RWPE2 (cell line): Measurements from ENCODE around the gene BFSP1.
A peak's percentile ranks its signal among the peaks of the same experiment; 100 is the strongest.

Experiments used
- ATAC-seq: fragments of 200-7000 bp; cut with Tn5 transposase; 3 replicates; pipeline ENCODE4 v1.9.1; 2021; ENCODE audit warnings: low read depth
- DNase-seq: peaks from one replicate; pipeline ENCODE4 v3.0.0-alpha.2; 2020; ENCODE audit warnings: low spot score
- H3K27ac ChIP-seq: fragments of 450-650 bp; 2 replicates; pipeline ENCODE4 v1.5.1; 2017; ENCODE audit warnings: mild to moderate bottlenecking; ENCODE audit not compliant: poor library complexity, severe bottlenecking
- H3K27me3 ChIP-seq: fragments of 250-450 bp; sonication (Bioruptor Pico); 2 replicates; pipeline ENCODE4 v1.5.1; 2021; ENCODE audit warnings: mild to moderate bottlenecking, moderate library complexity; ENCODE audit not compliant: insufficient read depth, poor library complexity, severe bottlenecking
- H3K36me3 ChIP-seq: fragments of 250-450 bp; sonication (Bioruptor Pico); 2 replicates; pipeline ENCODE4 v1.5.1; 2020; ENCODE audit warnings: low read depth, mild to moderate bottlenecking, moderate library complexity
- H3K4me1 ChIP-seq: fragments of 250-450 bp; sonication (Bioruptor Pico); 2 replicates; pipeline ENCODE4 v1.5.1; 2021; ENCODE audit warnings: mild to moderate bottlenecking, moderate library complexity; ENCODE audit not compliant: insufficient read depth, poor library complexity, severe bottlenecking
- H3K4me3 ChIP-seq: fragments of 250-450 bp; sonication (Bioruptor Pico); 2 replicates; pipeline ENCODE4 v1.5.1; 2021; ENCODE audit warnings: mild to moderate bottlenecking, moderate library complexity; ENCODE audit not compliant: severe bottlenecking
- H3K9me3 ChIP-seq: fragments of 250-450 bp; sonication (Bioruptor Pico); 2 replicates; pipeline ENCODE4 v1.5.1; 2021; ENCODE audit warnings: mild to moderate bottlenecking, moderate library complexity; ENCODE audit not compliant: severe bottlenecking
- CTCF ChIP-seq: fragments of 450-650 bp; IDR thresholded peaks from one replicate; pipeline ENCODE4 v1.5.1; 2017; ENCODE audit warnings: mild to moderate bottlenecking, moderate library complexity; ENCODE audit not compliant: poor library complexity, severe bottlenecking

Gene BFSP1

GRCh38 chr20:17565169-17565845 lies 34.1 kb upstream of the BFSP1 start:
- no peak for TF ChIP-seq CTCF
- Histone ChIP-seq H3K4me3 (no peak overlapping the region), H3K9me3 (no peaks in the 10 kb centered on the region), H3K27me3 (no peaks in the 10 kb centered on the region), H3K36me3 (no peaks in the 10 kb centered on the region), H3K27ac (peak overlapping the region; percentile 94), H3K4me1 (peaks cover 23% of the 10 kb centered on the region)
- ATAC-seq (no peak), DNase-seq (no peak)

GRCh38 chr20:17562804-17563305 lies 31.7 kb upstream of the BFSP1 start:
- ATAC-seq = peak; percentile 38
- Histone ChIP-seq H3K27me3 (no peaks in the 10 kb centered on the region), H3K4me1 (peaks cover 31% of the 10 kb centered on the region), H3K4me3 (no peak overlapping the region), H3K36me3 (no peaks in the 10 kb centered on the region), H3K27ac (peak overlapping the region; percentile 94), H3K9me3 (no peaks in the 10 kb centered on the region)
- no peak for TF ChIP-seq CTCF
- no peak for DNase-seq

- no peak overlapping the region for H3K4me3 ChIP-seq
- H3K27ac ChIP-seq = peak overlapping the region; percentile 99
- TF ChIP-seq CTCF = no peak
- ATAC-seq (no peak), DNase-seq (no peak)
- no peaks in the 10 kb centered on the region for H3K36me3 ChIP-seq
- no peaks in the 10 kb centered on the region for H3K27me3 ChIP-seq
- H3K4me1 ChIP-seq = peaks cover 44% of the 10 kb centered on the region
- H3K9me3 ChIP-seq = no peaks in the 10 kb centered on the region
Observed at GRCh38 chr20:17560344-17561074, 29.3 kb upstream of the BFSP1 start.

GRCh38 chr20:17559338-17559737 lies 28.2 kb upstream of the BFSP1 start:
- Histone ChIP-seq H3K27ac (peak overlapping the region; percentile 99), H3K4me1 (peaks cover 37% of the 10 kb centered on the region), H3K36me3 (no peaks in the 10 kb centered on the region), H3K27me3 (no peaks in the 10 kb centered on the region), H3K9me3 (no peaks in the 10 kb centered on the region), H3K4me3 (no peak overlapping the region)
- TF ChIP-seq CTCF = no peak
- DNase-seq = no peak
- ATAC-seq = no peak

GRCh38 chr20:17558941-17559304 lies 27.7 kb upstream of the BFSP1 start:
- Histone ChIP-seq H3K4me1 (peaks cover 37% of the 10 kb centered on the region), H3K27me3 (no peaks in the 10 kb centered on the region), H3K36me3 (no peaks in the 10 kb centered on the region), H3K27ac (peak overlapping the region; percentile 99), H3K9me3 (no peaks in the 10 kb centered on the region), H3K4me3 (no peak overlapping the region)
- ATAC-seq = no peak
- DNase-seq = no peak
- TF ChIP-seq CTCF = no peak
